Measurements from ENCODE around the gene PRRT2. TPM values are rescaled to one million over a fixed set of nuclear protein-coding genes. Genes with fewer than 3 reads are reported as not detected.

PRRT2 gene
- total and polyA plus RNA-seq, 2 donors (not counting 3 experiments of a cell fraction or from before 2014, with no cell fraction given) = 3.3 TPM

DNA sequence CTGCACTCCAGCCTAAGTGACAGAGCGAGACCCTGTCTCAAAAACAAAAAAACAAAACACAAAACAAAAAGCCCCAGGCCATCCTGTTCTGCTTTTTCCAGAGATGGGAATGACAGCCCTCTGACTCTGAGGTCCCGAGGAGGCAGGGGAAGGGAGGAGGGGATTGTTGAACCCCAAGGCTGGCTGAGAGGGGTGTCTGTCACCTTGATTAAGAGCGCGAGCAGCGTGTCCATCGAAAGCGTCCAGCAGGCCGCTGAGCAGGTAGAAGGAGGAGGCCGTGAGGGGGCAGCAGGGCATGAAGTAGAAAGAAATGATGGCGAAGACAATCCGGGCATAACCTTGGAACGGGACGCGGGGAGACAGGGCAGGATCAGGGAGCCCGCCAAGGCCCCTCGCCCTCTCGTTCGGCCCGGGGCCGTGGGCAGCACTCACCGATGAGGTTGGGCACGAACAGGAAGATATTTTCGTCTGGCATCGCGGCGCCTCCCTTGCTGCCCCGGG is 50.4 kb downstream of the PRRT2 start:
- peak; percentile 44 for DNase-seq (ENCODE audit: low read depth, low spot score)
- intact Hi-C loops (cut with micrococcal nuclease) = loop anchor here (2.0 kb wide), 3 partner anchors 42 to 134 kb away; partner anchors contain the start of genes INO80E and MVP
- peaks cover 7% of the 10 kb centered on the region for H3K4me1 ChIP-seq (ENCODE audit: control insufficient read depth, extremely low read depth, insufficient read depth, low read length)
- TF ChIP-seq POLR2A (IDR thresholded peaks at IDR 0.05; ENCODE audit: low read depth, low read length) (no peak), EZH2 (IDR thresholded peaks at IDR 0.05; ENCODE audit: borderline replicate concordance, low read depth, low read length, severe bottlenecking) (no peak), JUN (IDR thresholded peaks at IDR 0.05; ENCODE audit: borderline replicate concordance, insufficient read depth, insufficient read length, low read depth) (no peak), MYC (IDR thresholded peaks at IDR 0.05; ENCODE audit: low read depth, low read length) (no peak), POLR2AphosphoS5 (IDR thresholded peaks at IDR 0.05; ENCODE audit: insufficient read depth, low read depth, low read length) (no peak), GATA2 (IDR thresholded peaks at IDR 0.05; ENCODE audit: insufficient read depth, insufficient read length, low read depth, low read length) (no peak), FOS (IDR thresholded peaks at IDR 0.05; ENCODE audit: borderline replicate concordance, insufficient read depth, low read length) (no peak)
- TF ChIP-seq, protein P1, sequence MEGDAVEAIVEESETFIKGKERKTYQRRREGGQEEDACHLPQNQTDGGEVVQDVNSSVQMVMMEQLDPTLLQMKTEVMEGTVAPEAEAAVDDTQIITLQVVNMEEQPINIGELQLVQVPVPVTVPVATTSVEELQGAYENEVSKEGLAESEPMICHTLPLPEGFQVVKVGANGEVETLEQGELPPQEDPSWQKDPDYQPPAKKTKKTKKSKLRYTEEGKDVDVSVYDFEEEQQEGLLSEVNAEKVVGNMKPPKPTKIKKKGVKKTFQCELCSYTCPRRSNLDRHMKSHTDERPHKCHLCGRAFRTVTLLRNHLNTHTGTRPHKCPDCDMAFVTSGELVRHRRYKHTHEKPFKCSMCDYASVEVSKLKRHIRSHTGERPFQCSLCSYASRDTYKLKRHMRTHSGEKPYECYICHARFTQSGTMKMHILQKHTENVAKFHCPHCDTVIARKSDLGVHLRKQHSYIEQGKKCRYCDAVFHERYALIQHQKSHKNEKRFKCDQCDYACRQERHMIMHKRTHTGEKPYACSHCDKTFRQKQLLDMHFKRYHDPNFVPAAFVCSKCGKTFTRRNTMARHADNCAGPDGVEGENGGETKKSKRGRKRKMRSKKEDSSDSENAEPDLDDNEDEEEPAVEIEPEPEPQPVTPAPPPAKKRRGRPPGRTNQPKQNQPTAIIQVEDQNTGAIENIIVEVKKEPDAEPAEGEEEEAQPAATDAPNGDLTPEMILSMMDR (IDR thresholded peaks at IDR 0.05; ENCODE audit: extremely low read depth in 1 of 2, insufficient read depth in 1 of 2, low read depth in 1 of 2, low read length in 2 of 2) = no peak
- no peaks in the 10 kb centered on the region for H3K9me3 ChIP-seq (replicated peaks; ENCODE audit: control insufficient read depth, insufficient read depth, low read length)
- peak overlapping the region; percentile 55 to 73 (median 64) for H3K4me3 ChIP-seq (replicated peaks in 1 of 3; ENCODE audit: insufficient read depth in 1 of 3, low read depth in 1 of 3, low read length in 3 of 3)
- peak overlapping the region; percentile 93 for H2AFZ ChIP-seq (ENCODE audit: low read depth, low read length)
- H3K79me2 ChIP-seq (ENCODE audit: control insufficient read depth, insufficient read depth, low read length) = peaks cover 14% of the 10 kb centered on the region
- dilution Hi-C loops (cut with MboI; ENCODE audit: extremely low pct_ligation_motif_present, low sequenced_read_pairs) = no loop called here
- ChIA-PET CTCF (interaction anchor here (0.8 to 3.9 kb wide), 5 partner anchors 14 to 143 kb away, joined by 3 to 19 read pairs (median 4); partner anchors contain the start of gene KCTD13), POLR2A (no interaction called here)
- peak overlapping the region; percentile 95 for H3K9ac ChIP-seq (replicated peaks; ENCODE audit: extremely low read depth, insufficient read depth, low read length)
- no peaks in the 10 kb centered on the region for H4K20me1 ChIP-seq (replicated peaks; ENCODE audit: control insufficient read depth, extremely low read depth, insufficient read depth, low read length)
- H3K4me2 ChIP-seq (ENCODE audit: insufficient read depth, low read length) = peak overlapping the region; percentile 91
- no peak overlapping the region for H3K27ac ChIP-seq (ENCODE audit: insufficient read depth, low read depth, low read length)
- no peaks in the 10 kb centered on the region for H3K27me3 ChIP-seq (ENCODE audit: control insufficient read depth in 2 of 2, insufficient read depth in 2 of 2, low read length in 2 of 2)
- BruUV-seq (replicated peaks) = no TSS peak
- peaks cover 0 to 19% of the 10 kb centered on the region in 2 experiments for H3K36me3 ChIP-seq (ENCODE audit: control insufficient read depth in 2 of 2, extremely low read depth in 1 of 2, insufficient read depth in 2 of 2, low read length in 2 of 2)
- peak; percentile 31 for FAIRE-seq
- no peaks in the 10 kb centered on the region for H3K9me1 ChIP-seq (replicated peaks; ENCODE audit: control insufficient read depth, extremely low read depth, insufficient read depth, low read length)

Data from endothelial cell of umbilical vein (primary cell).